Vagina (tissue), 2 donors: ENCODE measurements around the gene ACTL6A. TPM values are rescaled to one million over a fixed set of nuclear protein-coding genes. Genes with fewer than 3 reads are reported as not detected.

Source experiments
- DNase-seq, 2 donors: peaks; one replicate each; pipeline ENCODE4 v3.0.0-alpha.2; 2017; ENCODE audit errors: extremely low spot score in 2 of 2
- H3K27ac ChIP-seq: fragments of 200-600 bp; sonication (generic); one replicate; pipeline ENCODE4 v1.5.1; 2019
- H3K27me3 ChIP-seq: fragments of 200-600 bp; sonication (generic); one replicate; pipeline ENCODE4 v1.5.1; 2019
- H3K36me3 ChIP-seq, 2 donors: fragments of 200-600 bp; sonication (generic); one replicate each; pipeline ENCODE4 v1.5.1; 2017 to 2019
- H3K4me1 ChIP-seq: fragments of 200-600 bp; sonication (generic); one replicate; pipeline ENCODE4 v1.5.1; 2019
- H3K4me3 ChIP-seq, 2 donors: fragments of 200-600 bp; sonication (generic); 1 replicate in 1 of 2; 2 replicates in 1 of 2; pipeline ENCODE4 v1.5.1; 2016 to 2019
- H3K9me3 ChIP-seq: fragments of 200-600 bp; sonication (generic); one replicate; pipeline ENCODE4 v1.5.1; 2019
- POLR2A ChIP-seq, 2 donors: fragments of 450-650 bp; IDR thresholded peaks; one replicate each; pipeline ENCODE4 v1.6.1; 2017; ENCODE audit warnings: antibody characterized with exemption in 2 of 2, mild to moderate bottlenecking in 2 of 2, moderate library complexity in 2 of 2
- POLR2AphosphoS5 ChIP-seq, 2 donors: sonication (generic); formaldehyde crosslinking; IDR thresholded peaks; one replicate each; pipeline ENCODE4 v1.9.0; 2017; ENCODE audit warnings: antibody characterized with exemption in 2 of 2, mild to moderate bottlenecking in 2 of 2, low read depth in 1 of 2; ENCODE audit not compliant: insufficient read depth in 1 of 2
- intact Hi-C: fragments of 100-400 bp; cut with DNase I; formaldehyde crosslinking; loops from one replicate; pipeline ENCODE4 v1.15.1; 2023
- total RNA-seq: library from RNA; depleted of rRNA; stranded (reverse); fragments of >200 nt; gene quantifications from one replicate; pipeline ENCODE4 v1.2.3, GENCODE V29; 2016
- TF ChIP-seq, protein P1 (sequence below), 3 experiments: fragments of 450-650 bp in 2 of 3; fragments of 200-600 bp in 1 of 3; sonication (generic) in 1 of 3; IDR thresholded peaks; one replicate each; pipeline ENCODE4 v1.5.1; 2017 to 2019; ENCODE audit warnings: antibody characterized with exemption in 3 of 3, mild to moderate bottlenecking in 2 of 3, moderate library complexity in 2 of 3

The ACTL6A gene
- total RNA-seq, 1 donor from 2014 or later, result 21.9 TPM

DNA sequence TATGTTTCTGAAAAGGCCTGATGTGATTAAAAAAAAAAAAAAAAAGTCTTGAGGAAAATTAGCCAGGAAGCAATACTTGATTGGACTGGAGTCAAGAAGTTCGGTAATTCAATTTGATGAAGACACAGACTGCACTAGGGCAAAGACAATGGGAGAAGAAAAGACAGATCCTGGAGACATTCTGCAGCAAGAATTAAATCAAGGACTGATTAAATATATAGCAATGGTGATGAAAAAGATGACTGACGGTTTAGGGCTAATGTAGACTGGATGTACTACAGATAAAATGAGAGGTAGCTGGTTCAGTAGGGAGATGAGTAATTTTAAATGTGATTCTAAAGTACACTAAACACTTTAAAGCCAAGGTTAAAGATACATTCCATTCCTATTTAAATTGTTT, 27.9 kb downstream of the ACTL6A start:
- H3K4me1 ChIP-seq, result no peaks in the 10 kb centered on the region
- TF ChIP-seq POLR2AphosphoS5 (IDR thresholded peaks at IDR 0.05; ENCODE audit: insufficient read depth in 1 of 2, low read depth in 1 of 2) (no peak), POLR2A (IDR thresholded peaks at IDR 0.05) (no peak)
- TF ChIP-seq, protein P1, sequence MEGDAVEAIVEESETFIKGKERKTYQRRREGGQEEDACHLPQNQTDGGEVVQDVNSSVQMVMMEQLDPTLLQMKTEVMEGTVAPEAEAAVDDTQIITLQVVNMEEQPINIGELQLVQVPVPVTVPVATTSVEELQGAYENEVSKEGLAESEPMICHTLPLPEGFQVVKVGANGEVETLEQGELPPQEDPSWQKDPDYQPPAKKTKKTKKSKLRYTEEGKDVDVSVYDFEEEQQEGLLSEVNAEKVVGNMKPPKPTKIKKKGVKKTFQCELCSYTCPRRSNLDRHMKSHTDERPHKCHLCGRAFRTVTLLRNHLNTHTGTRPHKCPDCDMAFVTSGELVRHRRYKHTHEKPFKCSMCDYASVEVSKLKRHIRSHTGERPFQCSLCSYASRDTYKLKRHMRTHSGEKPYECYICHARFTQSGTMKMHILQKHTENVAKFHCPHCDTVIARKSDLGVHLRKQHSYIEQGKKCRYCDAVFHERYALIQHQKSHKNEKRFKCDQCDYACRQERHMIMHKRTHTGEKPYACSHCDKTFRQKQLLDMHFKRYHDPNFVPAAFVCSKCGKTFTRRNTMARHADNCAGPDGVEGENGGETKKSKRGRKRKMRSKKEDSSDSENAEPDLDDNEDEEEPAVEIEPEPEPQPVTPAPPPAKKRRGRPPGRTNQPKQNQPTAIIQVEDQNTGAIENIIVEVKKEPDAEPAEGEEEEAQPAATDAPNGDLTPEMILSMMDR (IDR thresholded peaks at IDR 0.05), result no peak
- H3K36me3 ChIP-seq, result peaks cover 0 to 67% of the 10 kb centered on the region in 2 donors
- H3K27ac ChIP-seq, result no peak overlapping the region
- DNase-seq, result no peak
- H3K27me3 ChIP-seq, result no peaks in the 10 kb centered on the region
- intact Hi-C loops, result no loop called here
- H3K4me3 ChIP-seq, result no peak overlapping the region
- H3K9me3 ChIP-seq, result no peaks in the 10 kb centered on the region

DNA sequence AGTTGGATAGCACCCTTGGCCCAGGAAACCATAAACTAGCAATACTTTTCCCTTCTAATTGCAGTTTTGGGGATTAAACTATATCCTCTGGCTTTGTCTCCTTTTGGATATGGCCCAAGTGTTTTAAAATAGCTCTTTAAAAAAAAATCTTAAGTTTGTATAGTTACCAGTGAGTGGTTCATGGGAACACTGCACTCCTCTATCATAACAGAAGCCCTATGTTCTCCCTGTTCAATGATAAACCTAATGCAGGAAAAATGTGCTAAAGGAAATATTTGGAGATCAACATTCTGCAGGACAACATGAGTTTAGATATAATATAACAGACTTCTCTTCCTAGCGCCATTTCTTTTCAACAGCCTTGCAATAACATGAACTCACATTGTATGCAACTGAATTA, 28.6 kb downstream of the ACTL6A start:
- Histone ChIP-seq H3K4me1 (no peaks in the 10 kb centered on the region), H3K4me3 (no peak overlapping the region), H3K27me3 (no peaks in the 10 kb centered on the region), H3K36me3 (peaks cover 0 to 65% of the 10 kb centered on the region in 2 donors), H3K27ac (no peak overlapping the region), H3K9me3 (no peaks in the 10 kb centered on the region)
- intact Hi-C loops, result no loop called here
- TF ChIP-seq, protein P1 (IDR thresholded peaks at IDR 0.05), result no peak
- TF ChIP-seq POLR2A (IDR thresholded peaks at IDR 0.05) (no peak), POLR2AphosphoS5 (IDR thresholded peaks at IDR 0.05; ENCODE audit: insufficient read depth in 1 of 2, low read depth in 1 of 2) (no peak)
- no peak for DNase-seq

- no peaks in the 10 kb centered on the region for H3K27me3 ChIP-seq
- H3K9me3 ChIP-seq, result no peaks in the 10 kb centered on the region
- no peak overlapping the region for H3K27ac ChIP-seq
- peaks cover 0 to 45% of the 10 kb centered on the region in 2 donors for H3K36me3 ChIP-seq
- intact Hi-C loops, result no loop called here
- H3K4me3 ChIP-seq, result no peak overlapping the region
- peaks cover 14% of the 10 kb centered on the region for H3K4me1 ChIP-seq
- no peak for TF ChIP-seq POLR2AphosphoS5 (IDR thresholded peaks at IDR 0.05; ENCODE audit: insufficient read depth in 1 of 2, low read depth in 1 of 2)
- TF ChIP-seq POLR2A (IDR thresholded peaks at IDR 0.05), result no peak
- TF ChIP-seq, protein P1 (IDR thresholded peaks at IDR 0.05), result no peak
- no peak for DNase-seq
Observed at GRCh38 chr3:179599531-179599930, 36.8 kb downstream of the ACTL6A start.

DNA sequence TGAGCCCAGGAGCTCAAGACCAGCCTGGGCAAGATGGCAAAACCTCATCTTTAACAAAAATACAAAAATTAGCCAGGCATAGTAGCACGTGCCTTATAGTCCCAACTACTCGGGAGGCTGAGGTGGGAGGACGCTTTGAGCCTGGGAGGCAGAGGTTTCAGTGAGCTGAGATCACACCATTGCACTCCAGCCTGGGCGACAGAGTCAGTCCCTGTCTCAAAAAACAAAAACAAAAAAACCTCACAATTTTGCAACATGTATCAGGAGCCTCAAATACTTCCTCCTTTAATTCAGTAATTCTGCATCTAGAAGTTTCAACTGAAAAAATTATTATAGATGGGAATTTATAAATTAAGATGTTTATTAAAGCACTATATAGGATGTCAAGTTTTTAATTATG, 40.6 kb downstream of the ACTL6A start:
- Histone ChIP-seq H3K27me3 (no peaks in the 10 kb centered on the region), H3K9me3 (no peaks in the 10 kb centered on the region), H3K4me3 (peak overlapping the region in 1 of 2 donors; percentile 86), H3K27ac (no peak overlapping the region), H3K4me1 (peaks cover 25% of the 10 kb centered on the region), H3K36me3 (peaks cover 0 to 21% of the 10 kb centered on the region in 2 donors)
- TF ChIP-seq POLR2A (IDR thresholded peaks at IDR 0.05) (no peak), POLR2AphosphoS5 (IDR thresholded peaks at IDR 0.05; ENCODE audit: insufficient read depth in 1 of 2, low read depth in 1 of 2) (no peak)
- TF ChIP-seq, protein P1 (IDR thresholded peaks at IDR 0.05), result no peak
- DNase-seq, result no peak
- intact Hi-C loops, result no loop called here

DNA sequence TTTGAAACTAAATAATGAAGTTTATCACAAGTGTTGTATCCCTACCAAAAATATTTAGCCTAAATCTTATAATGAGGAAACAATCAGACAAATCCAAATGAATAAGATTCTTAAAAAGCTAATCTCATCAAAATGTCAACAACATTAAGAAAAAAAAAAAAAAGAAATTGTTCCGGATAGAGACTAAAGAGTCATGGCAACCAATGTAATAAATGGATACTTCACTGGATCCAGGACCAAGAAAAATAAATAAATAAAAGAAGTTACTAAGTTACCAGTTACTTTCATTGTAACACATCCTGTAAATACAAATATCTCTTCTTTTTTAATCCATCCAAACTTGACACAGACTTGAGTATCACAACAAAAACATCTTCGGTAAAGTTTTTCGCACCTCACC, 41.1 kb downstream of the ACTL6A start:
- no peaks in the 10 kb centered on the region for H3K9me3 ChIP-seq
- H3K27me3 ChIP-seq, result no peaks in the 10 kb centered on the region
- DNase-seq, result no peak
- TF ChIP-seq, protein P1 (IDR thresholded peaks at IDR 0.05), result no peak
- TF ChIP-seq POLR2A (IDR thresholded peaks at IDR 0.05) (no peak), POLR2AphosphoS5 (IDR thresholded peaks at IDR 0.05; ENCODE audit: insufficient read depth in 1 of 2, low read depth in 1 of 2) (no peak)
- peaks cover 25% of the 10 kb centered on the region for H3K4me1 ChIP-seq
- peak overlapping the region; percentile 60 to 86 for H3K4me3 ChIP-seq
- H3K36me3 ChIP-seq, result peaks cover 0 to 16% of the 10 kb centered on the region in 2 donors
- intact Hi-C loops, result no loop called here
- peak overlapping the region; percentile 85 for H3K27ac ChIP-seq
